ENCODE data around the gene BRD3OS. TPM values are rescaled to one million over a fixed set of nuclear protein-coding genes. Genes with fewer than 3 reads are reported as not detected.

The BRD3OS gene
- total and polyA plus RNA-seq, 2 of the 13 experiments (the other 11 are each of a cell fraction or from before 2014, with no cell fraction given), result 4.9 to 5.7 TPM

GRCh38 chr9:133995012-133995896 is 30.0 kb upstream of the BRD3OS start (continued):
- no peak for TF ChIP-seq ZBTB40 (IDR thresholded peaks at IDR 0.05)
- TF ChIP-seq ZBTB40 (CRISPR knock-in tag; IDR thresholded peaks at IDR 0.05), result no peak
- TF ChIP-seq ZFP91 (CRISPR knock-in tag; IDR thresholded peaks at IDR 0.05; ENCODE audit: borderline replicate concordance), result 0 out of 2 replicates have a peak, but pooled peaks have one; percentile 11
- no peak for TF ChIP-seq RBFOX2 (IDR thresholded peaks at IDR 0.05; ENCODE audit: low read depth, low read length)
- no peak for TF ChIP-seq KDM1A (CRISPR knock-in tag; IDR thresholded peaks at IDR 0.05)
- TF ChIP-seq ZBTB37 (CRISPR knock-in tag; IDR thresholded peaks at IDR 0.05), result no peak
- TF ChIP-seq ZSCAN20 (CRISPR knock-in tag; IDR thresholded peaks at IDR 0.05; ENCODE audit: borderline replicate concordance), result no peak
- TF ChIP-seq ZBTB25 (CRISPR knock-in tag; IDR thresholded peaks at IDR 0.05), result no peak
- no peak for TF ChIP-seq ZNF263 (CRISPR knock-in tag; IDR thresholded peaks at IDR 0.05)
- peak; percentile 37; the same call in 1 of the 2 replicates for TF ChIP-seq ZC3H13 (CRISPR knock-in tag; IDR thresholded peaks at IDR 0.05)
- TF ChIP-seq MYC (CRISPR knock-in tag; IDR thresholded peaks at IDR 0.05; ENCODE audit: borderline replicate concordance), result 0 out of 2 replicates have a peak, but pooled peaks have one; percentile 9
- no peak for TF ChIP-seq ZNF232 (CRISPR knock-in tag; IDR thresholded peaks at IDR 0.05; ENCODE audit: borderline replicate concordance)
- no peak for TF ChIP-seq ZNF619 (CRISPR knock-in tag; IDR thresholded peaks at IDR 0.05)
